ENCODE measurements around the gene ZNF407. TPM values are rescaled to one million over a fixed set of nuclear protein-coding genes. Genes with fewer than 3 reads are reported as not detected.

Gene ZNF407
- total RNA-seq, result 13.6 and 17.8 TPM in 2 replicates

GRCh38 chr18:74597662-74598349 is at the start of gene ZNF407:
TSS of gene ZNF407 (plus strand) at chr18:74597870. CDS start at chr18:74631020, 33,150 bp downstream.

Other genes with a start within 250 kb of the ZNF407 start
- gene DIPK1C, start 140.6 kb upstream of the ZNF407 start, total RNA-seq, result not detected in 2 replicates
- gene CNDP2, start 101.5 kb upstream of the ZNF407 start, total RNA-seq, result 24.6 and 31.1 TPM in 2 replicates
- not detected in 2 replicates for gene CNDP1, start 63.4 kb upstream of the ZNF407 start, total RNA-seq

Data from subcutaneous preadipocyte (primary cell).